Activated T-helper 1 cell treated with Interleukin-2 at 50 U/mL for 16 hours (primary cell): ENCODE data around the gene SLC1A7.

Source experiments
- DNase-seq: peaks from one replicate; pipeline ENCODE4 v3.0.0-alpha.2; 2020; ENCODE audit warnings: low read depth

SLC1A7 gene

DNA sequence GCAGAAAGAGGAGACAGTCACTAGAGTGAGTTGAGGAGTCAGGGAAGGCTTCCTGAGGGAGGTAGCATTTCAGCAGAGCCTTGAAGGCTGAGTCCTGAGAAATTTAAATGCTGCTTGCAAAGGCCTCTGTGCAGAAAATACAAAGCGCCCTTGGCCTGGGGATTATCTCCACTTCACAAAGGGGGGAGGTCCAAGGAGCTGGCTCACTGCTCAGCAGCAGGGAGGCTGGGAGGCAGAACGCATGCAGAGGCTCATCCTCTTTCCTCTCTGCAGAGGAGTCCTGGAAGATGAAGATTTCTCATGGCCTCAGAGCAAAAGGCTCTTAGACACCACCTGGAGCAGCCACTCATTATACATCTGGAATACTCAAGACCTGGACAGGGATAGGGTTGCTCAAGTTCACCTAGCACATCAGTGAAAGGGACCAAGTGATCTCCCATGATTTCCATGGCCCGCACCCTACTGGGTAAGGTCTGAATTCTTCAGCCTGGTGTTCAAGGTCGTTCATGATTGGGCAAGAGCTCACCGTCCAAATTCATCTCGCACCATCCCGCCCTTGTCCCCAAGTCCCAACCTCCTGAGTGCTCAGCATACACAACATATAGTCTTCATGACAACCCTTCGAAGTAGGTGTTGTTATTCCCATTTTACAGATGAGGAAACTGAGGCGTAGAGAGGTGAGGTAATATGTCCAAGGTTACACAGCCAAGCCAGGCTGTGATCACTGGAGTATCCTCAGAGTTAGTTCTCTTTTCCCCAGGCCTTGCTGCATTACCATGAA lies 9.0 kb downstream of the SLC1A7 start:
- DNase-seq = no peak

DNA sequence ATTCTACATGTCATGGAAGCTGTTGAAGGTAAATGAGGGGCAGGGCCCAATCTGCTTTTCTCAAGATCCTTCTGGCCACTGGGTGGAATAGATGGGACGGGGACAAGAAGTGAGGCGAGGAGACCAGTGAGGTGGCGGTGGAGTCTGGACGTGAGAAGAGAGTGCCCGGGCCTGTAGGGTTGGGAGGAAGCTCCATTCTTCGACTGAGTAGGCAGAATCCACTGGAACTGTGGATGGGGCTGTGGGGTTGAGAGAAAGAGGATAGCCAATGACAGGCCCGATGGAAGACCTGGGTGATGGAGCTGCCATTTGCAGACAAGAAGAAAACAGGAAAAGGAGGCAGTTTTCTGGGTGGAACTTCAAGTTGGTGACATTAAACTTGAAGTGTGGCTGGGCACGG lies 10.3 kb downstream of the SLC1A7 start:
- DNase-seq = no peak

DNA sequence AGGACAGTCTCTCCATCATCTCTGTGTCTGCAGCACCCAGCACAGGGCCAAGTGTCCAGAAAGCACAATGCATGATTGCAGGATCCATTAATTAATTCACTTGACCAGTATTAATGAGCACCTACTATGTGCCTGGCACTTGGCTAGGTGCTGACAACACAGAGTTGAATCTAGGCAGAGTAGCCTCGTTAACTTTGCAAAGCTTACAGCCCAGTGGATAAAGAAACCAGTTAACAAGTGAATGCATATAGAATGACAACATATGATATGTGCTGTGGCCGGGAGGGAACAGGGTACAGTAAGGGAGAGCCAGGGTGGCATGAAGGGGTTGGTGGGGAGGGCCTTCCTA lies 10.9 kb downstream of the SLC1A7 start:
- DNase-seq = no peak

DNA sequence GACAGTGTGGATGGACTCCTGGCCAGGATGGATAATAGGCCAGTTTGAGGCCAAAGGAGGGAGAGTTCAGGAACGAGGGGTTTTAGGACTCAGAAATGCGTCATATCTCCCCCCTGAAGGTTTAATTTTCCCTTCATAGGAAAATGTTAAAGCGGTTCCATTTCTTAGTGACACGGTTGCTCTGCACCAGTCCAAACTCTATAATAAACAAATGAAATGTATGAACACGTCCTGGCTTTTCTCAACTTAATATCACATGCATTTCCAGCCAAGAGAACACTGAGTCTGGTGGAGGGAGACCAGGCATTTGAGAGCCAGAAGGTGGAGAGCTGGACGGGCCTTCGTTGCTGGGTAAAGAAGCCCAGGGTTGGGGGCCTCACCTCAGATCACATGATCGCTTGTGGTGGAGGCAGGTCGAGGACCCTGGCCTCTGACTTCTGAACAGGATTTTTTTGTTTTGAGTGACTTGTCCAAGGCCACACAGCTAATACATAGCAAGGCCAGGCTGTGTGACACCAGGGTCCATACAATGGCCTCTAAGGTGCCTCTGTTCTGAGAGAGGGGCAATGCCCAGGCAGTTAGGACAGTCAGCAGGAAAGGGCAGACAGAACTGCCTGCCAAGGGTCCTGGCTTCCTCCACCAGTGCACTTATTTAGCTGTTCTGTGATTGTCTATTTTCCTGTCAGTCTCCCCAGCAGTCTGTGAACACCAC lies 11.4 kb downstream of the SLC1A7 start:
- no peak for DNase-seq

DNA sequence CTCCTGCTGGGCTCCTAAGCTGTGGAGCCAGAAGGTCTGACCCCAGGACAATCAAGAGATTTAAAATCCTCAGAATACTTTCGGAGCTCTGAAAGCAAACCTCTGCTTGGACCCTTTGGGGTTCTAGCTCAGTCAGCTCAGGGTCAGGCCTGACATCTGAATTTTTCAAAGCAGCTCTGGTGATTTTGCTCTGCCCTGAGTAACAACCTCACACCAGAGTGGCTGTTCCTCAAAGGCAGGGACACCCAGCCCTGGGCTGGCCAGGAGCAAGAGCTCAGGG lies 11.9 kb downstream of the SLC1A7 start:
- no peak for DNase-seq

DNA sequence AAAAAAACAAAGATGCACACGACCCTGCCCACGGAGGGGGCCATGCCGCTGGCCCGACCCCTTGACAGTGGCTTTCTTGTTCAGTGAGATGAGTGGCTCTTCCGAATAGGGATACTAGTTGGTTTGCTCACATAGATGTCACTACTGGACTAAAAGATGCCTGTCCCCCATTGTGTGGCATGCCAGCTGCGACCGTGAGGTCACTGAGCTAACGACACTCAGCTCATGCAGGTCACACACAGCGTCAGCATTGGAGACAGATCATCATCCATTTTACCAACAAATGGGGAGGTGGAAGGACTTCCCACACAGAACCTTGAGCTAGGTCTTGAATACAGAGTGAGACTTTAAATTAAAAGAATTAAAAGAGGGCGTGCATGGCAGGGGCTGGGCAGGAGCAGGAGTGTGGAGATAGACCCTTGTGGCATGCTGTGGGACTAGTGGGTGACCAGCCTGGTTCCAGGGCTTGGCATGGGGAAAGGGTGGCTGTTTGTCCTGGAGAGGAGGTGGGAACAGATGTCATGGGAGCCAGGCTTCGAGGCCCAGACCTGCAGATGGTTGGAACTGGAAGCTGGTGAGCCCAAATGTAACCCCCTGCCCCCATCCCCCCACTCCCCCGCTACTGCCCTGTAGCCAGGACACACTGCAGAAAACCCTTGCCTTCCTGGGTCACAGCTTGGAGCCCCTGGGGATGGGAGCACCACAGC lies 12.4 kb downstream of the SLC1A7 start:
- no peak for DNase-seq

DNA sequence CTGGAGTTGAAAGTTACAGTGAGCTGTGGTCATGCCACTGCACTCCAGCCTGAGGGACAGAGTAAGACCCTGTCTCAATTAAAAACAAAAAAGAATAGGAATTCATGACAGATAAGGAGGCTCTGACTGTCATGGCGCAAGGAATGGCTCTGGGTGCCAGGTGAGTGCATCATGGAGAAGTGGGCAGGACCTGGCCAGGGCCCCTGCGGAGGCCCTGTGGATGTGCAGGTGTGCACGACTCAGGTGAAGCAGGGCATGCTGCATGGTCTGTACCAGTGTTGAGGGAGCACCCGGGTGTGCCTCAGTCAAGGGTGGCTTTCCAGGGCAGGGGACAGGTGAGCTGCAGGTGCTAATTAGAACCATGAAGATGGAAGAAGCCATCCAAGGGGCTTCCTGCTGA lies 14.0 kb downstream of the SLC1A7 start:
- no peak for DNase-seq

DNA sequence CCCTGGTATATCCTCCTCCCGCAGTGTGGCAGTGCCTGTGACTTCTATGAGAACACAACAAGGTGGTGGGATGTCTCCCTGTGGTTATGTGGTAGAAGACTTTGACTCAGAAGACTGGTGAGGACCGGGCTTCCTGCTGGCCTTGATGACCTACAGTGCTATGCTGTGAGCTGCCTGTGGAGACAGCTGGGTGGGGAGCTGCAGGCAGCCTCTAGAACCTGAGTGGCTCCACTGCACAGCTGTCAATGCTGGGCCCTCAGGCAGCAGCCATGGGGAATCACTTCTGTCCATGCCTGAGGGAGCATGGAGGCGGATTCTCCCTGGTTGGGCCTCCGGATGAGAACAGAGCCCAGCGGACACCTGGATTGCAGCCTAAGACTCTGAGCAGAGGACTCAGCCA lies 14.9 kb downstream of the SLC1A7 start:
- no peak for DNase-seq

GRCh38 chr1:53126495-53126894 lies 15.9 kb downstream of the SLC1A7 start:
- DNase-seq = no peak

DNA sequence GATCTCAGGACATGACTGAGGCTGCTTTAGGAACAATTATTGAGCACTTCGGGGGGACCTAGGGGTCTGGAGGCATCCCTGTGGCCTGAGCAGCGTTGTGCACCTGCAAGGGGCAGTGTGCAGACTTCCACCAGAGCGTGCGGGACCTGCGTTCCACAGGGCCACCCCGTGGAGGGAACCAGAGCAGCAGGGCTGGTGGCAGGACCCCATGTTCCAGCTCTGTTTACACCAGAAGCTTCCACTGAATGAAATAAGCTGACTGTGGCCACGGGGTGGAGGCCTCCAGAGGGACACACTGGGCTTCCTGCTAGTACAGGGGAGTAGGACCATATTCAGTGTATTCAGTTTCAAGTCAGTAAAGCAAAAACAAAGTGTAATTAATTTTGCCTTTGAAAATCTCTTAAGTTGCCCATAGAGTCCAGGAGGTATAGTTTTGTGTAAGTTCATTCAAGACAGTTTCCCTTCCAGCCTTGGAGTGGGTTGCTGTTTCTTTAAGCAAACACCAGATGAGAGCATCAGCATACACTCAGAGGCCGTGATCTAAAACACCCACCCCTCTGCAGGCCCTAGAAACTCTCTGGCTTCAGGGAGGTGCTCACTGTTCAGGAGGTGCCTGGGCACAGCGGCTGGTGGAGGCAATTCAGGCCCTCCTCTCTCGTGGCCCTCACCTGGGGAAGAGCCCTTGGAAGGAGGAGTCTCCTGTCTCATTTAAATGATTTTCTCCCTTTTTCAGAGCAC lies 16.6 kb downstream of the SLC1A7 start:
- no peak for DNase-seq

- DNase-seq = no peak
Measured at GRCh38 chr1:53125122-53125521, 17.3 kb downstream of the SLC1A7 start.

GRCh38 chr1:53123453-53124140 lies 18.8 kb downstream of the SLC1A7 start:
- no peak for DNase-seq

DNA sequence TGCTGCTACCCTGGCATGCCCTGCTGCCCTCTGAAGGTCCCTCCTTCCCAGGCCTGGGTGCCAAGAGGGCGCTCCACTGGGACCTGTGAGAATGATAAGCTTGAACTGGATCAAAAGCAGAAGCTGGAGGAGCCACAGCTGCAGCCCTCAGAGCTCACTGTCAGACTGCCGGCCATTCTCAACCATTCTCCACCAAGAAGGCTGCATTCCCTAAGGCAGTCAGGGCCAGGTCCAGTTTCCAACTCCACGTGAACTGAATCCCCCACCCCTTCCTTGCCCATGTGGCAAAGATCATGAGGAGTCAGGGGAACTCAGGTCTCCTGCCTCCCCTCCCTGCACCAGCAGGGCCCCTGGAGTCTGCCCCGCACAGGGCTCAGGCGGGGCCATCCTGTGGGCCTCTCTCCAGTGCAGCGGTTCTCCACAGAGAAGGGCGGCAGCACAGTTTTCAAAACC lies 19.5 kb downstream of the SLC1A7 start:
- DNase-seq = no peak

DNA sequence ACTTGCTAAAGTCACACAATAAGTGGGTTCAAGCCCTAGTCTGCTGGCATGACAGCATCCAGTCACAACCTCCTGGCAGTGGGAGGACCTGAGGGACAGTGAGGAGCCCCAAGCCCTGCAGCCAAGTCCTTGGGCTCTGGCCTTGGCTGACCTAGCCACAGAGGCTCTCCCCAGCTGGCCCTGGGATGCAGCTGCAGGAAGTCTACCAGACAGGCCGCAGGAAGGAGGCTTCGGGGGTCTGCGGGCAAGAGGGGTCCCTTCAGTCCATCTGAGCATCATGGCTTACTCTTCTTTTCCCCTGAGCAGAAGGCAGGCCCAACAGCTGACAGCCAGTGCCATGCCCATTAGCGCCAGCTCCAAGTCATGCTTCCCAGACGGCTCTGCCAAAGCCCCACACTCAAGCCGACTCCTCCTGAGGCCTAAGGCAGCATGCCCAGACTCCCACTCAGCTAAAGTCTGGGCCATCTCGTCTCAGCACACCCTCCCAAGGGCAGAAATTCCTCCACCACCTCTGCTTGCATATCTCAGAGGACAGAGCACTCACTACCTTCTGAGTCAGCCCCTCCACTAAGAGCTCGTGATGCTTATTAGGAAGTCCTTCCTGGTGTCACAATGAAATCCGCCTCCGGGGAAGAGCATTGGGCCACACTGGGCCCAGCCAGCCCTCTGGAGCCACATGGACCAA lies 20.1 kb downstream of the SLC1A7 start:
- no peak for DNase-seq

GRCh38 chr1:53121319-53122172 lies 20.9 kb downstream of the SLC1A7 start:
- DNase-seq = no peak

- DNase-seq = no peak
Measured at GRCh38 chr1:53120659-53121058, 21.8 kb downstream of the SLC1A7 start.

DNA sequence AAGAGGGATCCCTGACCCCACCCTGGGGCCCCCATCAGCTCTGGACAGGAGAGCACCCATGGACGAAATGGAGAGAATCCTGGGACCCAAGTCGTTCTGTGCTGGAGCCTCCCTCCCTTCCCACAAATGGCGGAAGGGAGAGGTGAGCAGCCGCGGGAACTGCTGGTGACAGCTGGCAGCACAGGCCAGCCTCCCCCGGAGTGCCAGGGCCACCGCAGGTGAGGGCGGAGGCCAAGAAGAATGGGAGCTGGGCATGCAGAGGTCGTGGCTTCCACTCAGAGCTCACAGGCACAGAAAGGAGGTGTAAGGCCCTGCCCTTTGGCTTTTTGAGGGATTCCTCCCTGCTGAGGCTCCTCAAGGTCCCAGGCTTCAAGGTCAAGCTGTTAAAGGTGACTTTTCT lies 24.6 kb downstream of the SLC1A7 start:
- DNase-seq = no peak

GRCh38 chr1:53116933-53117600 lies 25.4 kb downstream of the SLC1A7 start:
- DNase-seq = no peak

GRCh38 chr1:53116307-53116810 lies 26.1 kb downstream of the SLC1A7 start:
- no peak for DNase-seq
